ENCODE results near the gene CAMK2D. TPM values are rescaled to one million over a fixed set of nuclear protein-coding genes. Genes with fewer than 3 reads are reported as not detected.
A peak's percentile ranks its signal among the peaks of the same experiment; 100 is the strongest.

The CAMK2D gene
- total RNA-seq, 1 experiment from 2014 or later = 35.8 TPM

GRCh38 chr4:113636877-113637276 is 124.7 kb downstream of the CAMK2D start:
- H3K27me3 ChIP-seq (replicated peaks; ENCODE audit: insufficient read depth, low read depth, low read length, poor library complexity) = no peaks in the 10 kb centered on the region
- TF ChIP-seq, protein P1, sequence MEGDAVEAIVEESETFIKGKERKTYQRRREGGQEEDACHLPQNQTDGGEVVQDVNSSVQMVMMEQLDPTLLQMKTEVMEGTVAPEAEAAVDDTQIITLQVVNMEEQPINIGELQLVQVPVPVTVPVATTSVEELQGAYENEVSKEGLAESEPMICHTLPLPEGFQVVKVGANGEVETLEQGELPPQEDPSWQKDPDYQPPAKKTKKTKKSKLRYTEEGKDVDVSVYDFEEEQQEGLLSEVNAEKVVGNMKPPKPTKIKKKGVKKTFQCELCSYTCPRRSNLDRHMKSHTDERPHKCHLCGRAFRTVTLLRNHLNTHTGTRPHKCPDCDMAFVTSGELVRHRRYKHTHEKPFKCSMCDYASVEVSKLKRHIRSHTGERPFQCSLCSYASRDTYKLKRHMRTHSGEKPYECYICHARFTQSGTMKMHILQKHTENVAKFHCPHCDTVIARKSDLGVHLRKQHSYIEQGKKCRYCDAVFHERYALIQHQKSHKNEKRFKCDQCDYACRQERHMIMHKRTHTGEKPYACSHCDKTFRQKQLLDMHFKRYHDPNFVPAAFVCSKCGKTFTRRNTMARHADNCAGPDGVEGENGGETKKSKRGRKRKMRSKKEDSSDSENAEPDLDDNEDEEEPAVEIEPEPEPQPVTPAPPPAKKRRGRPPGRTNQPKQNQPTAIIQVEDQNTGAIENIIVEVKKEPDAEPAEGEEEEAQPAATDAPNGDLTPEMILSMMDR (conservative IDR thresholded peaks at IDR 0.05; ENCODE audit: low read depth, low read length) = no peak
- TF ChIP-seq EZH2 (IDR thresholded peaks at IDR 0.05; ENCODE audit: borderline replicate concordance, low read depth, low read length, poor library complexity, severe bottlenecking) = no peak
- H3K9me3 ChIP-seq (ENCODE audit: low read depth, low read length, poor library complexity, severe bottlenecking) = no peaks in the 10 kb centered on the region
- ChIA-PET CTCF (no interaction called here), POLR2A (ENCODE audit: low non-redundant PET) (no interaction called here)
- H3K4me3 ChIP-seq (ENCODE audit: low read depth, low read length, poor library complexity, severe bottlenecking) = no peak overlapping the region
- no peak overlapping the region for H3K27ac ChIP-seq (ENCODE audit: low read depth, low read length, poor library complexity, severe bottlenecking)
- no peak for DNase-seq (ENCODE audit: low spot score)
- no peaks in the 10 kb centered on the region for H3K4me1 ChIP-seq (ENCODE audit: insufficient read depth, low read length, poor library complexity, severe bottlenecking)
- no TSS peak for BruUV-seq (replicated peaks)
- intact Hi-C loops (cut with micrococcal nuclease; ENCODE audit: unreplicated experiment) = no loop called here
- H3K36me3 ChIP-seq (ENCODE audit: insufficient read depth, low read length, poor library complexity, severe bottlenecking) = no peaks in the 10 kb centered on the region

- Histone ChIP-seq H3K4me3 (ENCODE audit: low read depth, low read length, poor library complexity, severe bottlenecking) (no peak overlapping the region), H3K36me3 (ENCODE audit: insufficient read depth, low read length, poor library complexity, severe bottlenecking) (no peaks in the 10 kb centered on the region), H3K27ac (ENCODE audit: low read depth, low read length, poor library complexity, severe bottlenecking) (no peak overlapping the region), H3K27me3 (replicated peaks; ENCODE audit: insufficient read depth, low read depth, low read length, poor library complexity) (no peaks in the 10 kb centered on the region), H3K4me1 (ENCODE audit: insufficient read depth, low read length, poor library complexity, severe bottlenecking) (no peaks in the 10 kb centered on the region), H3K9me3 (ENCODE audit: low read depth, low read length, poor library complexity, severe bottlenecking) (no peaks in the 10 kb centered on the region)
- intact Hi-C loops (cut with micrococcal nuclease; ENCODE audit: unreplicated experiment) = no loop called here
- TF ChIP-seq, protein P1 (conservative IDR thresholded peaks at IDR 0.05; ENCODE audit: low read depth, low read length) = 0 out of 2 replicates have a peak, but pooled peaks have one; percentile 15
- TF ChIP-seq EZH2 (IDR thresholded peaks at IDR 0.05; ENCODE audit: borderline replicate concordance, low read depth, low read length, poor library complexity, severe bottlenecking) = no peak
- DNase-seq (ENCODE audit: low spot score) = no peak
- POLR2A ChIA-PET (ENCODE audit: low non-redundant PET) = no interaction called here
- no TSS peak for BruUV-seq (replicated peaks)
- CTCF ChIA-PET = no interaction called here
Measured at GRCh38 chr4:113636438-113636818, 125.1 kb downstream of the CAMK2D start.

DNA sequence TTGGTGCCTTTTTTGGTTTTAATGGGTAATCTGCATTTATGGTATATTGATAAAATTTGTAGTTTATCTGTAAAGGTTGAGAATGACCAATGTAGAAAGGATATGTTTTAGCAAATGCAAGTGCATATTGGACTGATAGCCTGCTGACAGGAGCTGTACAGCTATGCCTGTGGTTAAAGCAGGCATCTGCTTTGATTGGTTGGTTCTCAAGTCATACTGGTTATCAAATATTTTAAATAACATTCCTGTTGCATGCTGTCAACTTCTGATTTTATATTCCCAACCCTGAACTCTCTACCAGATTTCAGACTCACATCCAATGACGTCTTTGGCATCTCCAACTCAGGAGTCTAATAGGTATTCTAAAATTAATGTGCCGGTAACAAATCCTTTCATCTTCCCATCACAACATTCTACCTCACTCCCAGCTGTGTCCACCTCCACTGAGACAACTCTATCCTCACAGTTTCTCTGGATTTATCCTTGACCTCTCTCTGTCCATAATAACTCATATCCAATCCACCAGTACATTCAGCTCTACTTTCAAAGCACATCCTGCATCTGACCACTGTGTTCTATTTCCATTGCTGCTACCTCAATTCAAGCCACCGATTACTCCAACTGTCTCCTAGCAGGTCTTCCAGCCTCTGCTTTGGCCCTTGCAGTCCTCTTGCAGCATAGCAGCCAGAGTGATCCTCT is 125.7 kb downstream of the CAMK2D start:
- Histone ChIP-seq H3K27me3 (replicated peaks; ENCODE audit: insufficient read depth, low read depth, low read length, poor library complexity) (no peaks in the 10 kb centered on the region), H3K4me3 (ENCODE audit: low read depth, low read length, poor library complexity, severe bottlenecking) (no peak overlapping the region), H3K4me1 (ENCODE audit: insufficient read depth, low read length, poor library complexity, severe bottlenecking) (no peaks in the 10 kb centered on the region), H3K36me3 (ENCODE audit: insufficient read depth, low read length, poor library complexity, severe bottlenecking) (no peaks in the 10 kb centered on the region), H3K9me3 (ENCODE audit: low read depth, low read length, poor library complexity, severe bottlenecking) (no peaks in the 10 kb centered on the region), H3K27ac (ENCODE audit: low read depth, low read length, poor library complexity, severe bottlenecking) (no peak overlapping the region)
- BruUV-seq (replicated peaks) = no TSS peak
- CTCF ChIA-PET = no interaction called here
- DNase-seq (ENCODE audit: low spot score) = no peak
- POLR2A ChIA-PET (ENCODE audit: low non-redundant PET) = no interaction called here
- TF ChIP-seq EZH2 (IDR thresholded peaks at IDR 0.05; ENCODE audit: borderline replicate concordance, low read depth, low read length, poor library complexity, severe bottlenecking) = no peak
- TF ChIP-seq, protein P1 (conservative IDR thresholded peaks at IDR 0.05; ENCODE audit: low read depth, low read length) = no peak
- intact Hi-C loops (cut with micrococcal nuclease; ENCODE audit: unreplicated experiment) = no loop called here
